ENCODE data around the gene MORC1.

MORC1 gene

DNA sequence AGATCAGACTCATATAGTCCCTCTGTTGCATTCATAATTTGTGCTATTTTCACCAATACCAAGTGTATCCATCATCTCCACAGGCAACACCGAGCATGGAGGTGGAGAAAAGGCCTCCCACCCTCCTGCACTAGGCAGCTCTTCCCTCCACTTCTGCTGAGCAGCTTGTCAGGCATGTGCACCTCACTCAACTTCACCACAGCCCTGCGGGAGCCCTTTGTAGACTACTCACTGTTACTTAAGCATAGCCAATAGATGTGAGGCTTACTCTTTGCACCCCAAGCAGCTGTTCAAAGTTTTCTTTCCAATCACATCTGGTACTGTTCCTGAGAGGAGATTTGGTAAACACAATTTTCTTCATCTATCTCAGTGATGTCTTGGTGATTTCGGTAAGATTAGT is 147.4 kb downstream of the MORC1 start:
- no peak overlapping the region for H3K4me3 Mint-ChIP-seq
- no peaks in the 10 kb centered on the region for H3K27me3 Mint-ChIP-seq
- no peaks in the 10 kb centered on the region for H3K4me1 Mint-ChIP-seq (ENCODE audit: low read depth)
- no peaks in the 10 kb centered on the region for H3K36me3 Mint-ChIP-seq (ENCODE audit: low read depth)
- no peaks in the 10 kb centered on the region for H3K9me3 Mint-ChIP-seq
- no peak overlapping the region for H3K27ac Mint-ChIP-seq
- intact Hi-C loops (cut with micrococcal nuclease), result no loop called here

DNA sequence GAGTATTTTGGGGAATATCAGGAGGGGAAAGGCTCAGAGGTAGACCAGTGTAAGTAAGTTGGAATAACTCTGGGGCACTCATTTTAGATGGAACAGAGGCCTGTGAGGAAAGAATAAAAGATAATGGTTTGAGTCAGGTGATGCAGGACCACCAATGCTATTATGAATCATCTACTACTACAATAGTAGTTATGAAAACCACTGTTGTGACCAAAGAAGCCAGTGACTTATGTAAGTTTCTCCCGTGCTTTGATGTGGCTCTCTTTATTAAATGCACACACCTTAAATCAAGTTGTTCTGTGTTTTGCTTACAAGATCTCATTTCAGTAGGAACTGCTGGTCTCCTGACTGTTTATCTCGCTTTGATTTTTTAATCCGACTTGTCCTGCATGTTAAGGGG is 151.2 kb downstream of the MORC1 start:
- Mint-ChIP-seq H3K36me3 (ENCODE audit: low read depth) (no peaks in the 10 kb centered on the region), H3K4me3 (no peak overlapping the region), H3K27ac (no peak overlapping the region), H3K27me3 (no peaks in the 10 kb centered on the region), H3K9me3 (no peaks in the 10 kb centered on the region), H3K4me1 (ENCODE audit: low read depth) (no peaks in the 10 kb centered on the region)
- intact Hi-C loops (cut with micrococcal nuclease), result no loop called here

DNA sequence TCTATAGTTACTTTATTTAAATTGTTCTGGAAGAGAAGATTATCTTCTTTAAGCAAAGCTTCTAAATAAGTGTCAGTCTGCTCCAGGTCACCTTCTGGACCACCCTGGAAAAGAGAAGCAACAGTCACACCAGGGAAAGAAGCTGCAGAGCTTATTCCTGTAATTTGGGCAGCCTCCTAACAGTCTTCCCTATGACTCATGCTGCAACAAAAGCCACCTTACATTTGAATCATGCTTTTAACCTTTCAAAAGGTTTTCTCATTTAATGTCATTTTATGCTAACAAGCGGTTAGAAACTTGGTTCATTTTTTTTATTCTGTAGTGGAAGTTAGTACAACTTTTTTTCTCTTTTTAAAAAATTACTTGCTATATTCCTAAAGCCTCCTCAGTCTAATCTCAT is 158.9 kb downstream of the MORC1 start:
- H3K36me3 Mint-ChIP-seq (ENCODE audit: low read depth), result no peaks in the 10 kb centered on the region
- intact Hi-C loops (cut with micrococcal nuclease), result no loop called here
- H3K9me3 Mint-ChIP-seq, result no peaks in the 10 kb centered on the region
- peaks cover 2% of the 10 kb centered on the region for H3K27me3 Mint-ChIP-seq
- no peak overlapping the region for H3K27ac Mint-ChIP-seq
- H3K4me1 Mint-ChIP-seq (ENCODE audit: low read depth), result no peaks in the 10 kb centered on the region
- no peak overlapping the region for H3K4me3 Mint-ChIP-seq

DNA sequence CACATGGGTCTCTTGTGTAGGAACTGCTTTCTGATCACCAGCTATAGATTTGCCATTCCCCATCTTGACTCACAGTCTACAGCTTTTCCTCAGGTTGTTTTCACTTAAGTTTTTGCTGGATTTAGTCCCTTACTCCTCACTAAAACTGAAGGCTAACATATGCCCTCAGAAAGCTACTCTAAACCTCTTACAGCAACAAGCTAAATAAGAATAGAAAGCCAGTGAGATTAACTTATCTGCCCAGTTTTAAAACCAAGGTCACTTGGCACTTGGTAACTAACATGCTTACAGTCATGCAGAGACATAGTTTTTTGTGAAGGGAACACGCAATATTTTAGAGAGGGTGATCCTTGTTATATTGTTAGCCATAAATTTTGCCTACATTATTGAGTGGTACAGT is 164.2 kb downstream of the MORC1 start, which contains the start of gene GUCA1C:
TSS of gene GUCA1C (minus strand) at position 180 of the 400 bp plus-strand sequence. CDS start at position 63, 117 bp downstream.
- Mint-ChIP-seq H3K36me3 (ENCODE audit: low read depth) (no peaks in the 10 kb centered on the region), H3K4me1 (ENCODE audit: low read depth) (no peaks in the 10 kb centered on the region), H3K9me3 (no peaks in the 10 kb centered on the region), H3K4me3 (no peak within 1 kb of the TSS), H3K27ac (no peak within 1 kb of the TSS), H3K27me3 (no peaks in the 10 kb centered on the region)
- intact Hi-C loops (cut with micrococcal nuclease), result no loop called here

DNA sequence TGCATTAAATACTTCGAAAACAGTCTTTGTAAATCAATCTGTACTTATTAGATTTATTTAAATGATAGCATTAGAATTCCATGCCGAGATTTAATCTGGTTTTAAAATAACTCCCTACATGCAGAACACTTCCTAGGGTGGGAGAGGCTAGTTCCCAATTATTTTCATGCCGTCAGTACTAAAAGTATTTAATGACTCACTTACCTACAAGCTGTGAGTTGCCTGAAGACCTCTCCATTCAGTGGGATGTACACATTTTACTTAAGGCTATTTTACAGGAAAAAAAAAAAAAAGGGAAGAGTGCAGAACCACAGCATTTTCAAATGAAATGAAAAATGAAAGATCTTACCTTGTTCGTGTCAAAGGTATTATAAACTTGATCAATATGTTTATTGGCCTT is 164.7 kb downstream of the MORC1 start:
- no peaks in the 10 kb centered on the region for H3K4me1 Mint-ChIP-seq (ENCODE audit: low read depth)
- no peaks in the 10 kb centered on the region for H3K27me3 Mint-ChIP-seq
- no peaks in the 10 kb centered on the region for H3K36me3 Mint-ChIP-seq (ENCODE audit: low read depth)
- intact Hi-C loops (cut with micrococcal nuclease), result no loop called here
- no peak overlapping the region for H3K27ac Mint-ChIP-seq
- peaks cover 3% of the 10 kb centered on the region for H3K9me3 Mint-ChIP-seq
- H3K4me3 Mint-ChIP-seq, result no peak overlapping the region

DNA sequence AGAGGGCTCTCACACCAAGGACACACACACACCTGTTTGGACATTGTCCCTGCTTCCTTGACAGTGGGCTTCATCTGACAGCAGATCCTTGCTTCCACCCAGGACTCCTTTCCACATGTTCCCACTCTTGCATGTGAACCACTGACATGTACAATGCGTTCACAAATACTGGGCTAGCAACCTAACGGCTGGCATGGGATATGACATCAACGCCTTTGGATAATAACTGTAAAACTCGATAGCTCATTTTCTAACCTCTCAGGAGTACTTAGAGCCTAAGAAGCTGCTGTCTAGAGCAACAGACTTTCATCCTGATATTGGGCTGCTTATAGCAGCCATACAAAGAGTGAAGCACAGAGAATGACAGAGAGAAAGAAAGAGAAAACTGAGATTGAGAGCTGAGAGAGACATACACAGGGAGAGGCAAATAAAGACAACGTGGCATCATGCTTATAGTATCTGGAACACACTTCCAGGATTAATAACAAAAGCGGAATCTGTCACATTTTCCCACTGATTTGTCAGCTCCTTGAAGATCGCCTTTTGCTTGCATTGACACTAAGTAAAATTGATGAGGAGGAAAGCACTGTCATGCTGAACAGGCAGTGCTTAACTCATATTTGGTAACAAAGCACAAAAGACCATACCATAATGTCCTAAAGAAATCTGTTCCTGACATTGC is 166.0 kb downstream of the MORC1 start:
- intact Hi-C loops (cut with micrococcal nuclease), result no loop called here
- H3K4me3 Mint-ChIP-seq, result no peak overlapping the region
- H3K36me3 Mint-ChIP-seq (ENCODE audit: low read depth), result no peaks in the 10 kb centered on the region
- H3K4me1 Mint-ChIP-seq (ENCODE audit: low read depth), result no peaks in the 10 kb centered on the region
- H3K27ac Mint-ChIP-seq, result no peak overlapping the region
- no peaks in the 10 kb centered on the region for H3K27me3 Mint-ChIP-seq
- H3K9me3 Mint-ChIP-seq, result peaks cover 7% of the 10 kb centered on the region

DNA sequence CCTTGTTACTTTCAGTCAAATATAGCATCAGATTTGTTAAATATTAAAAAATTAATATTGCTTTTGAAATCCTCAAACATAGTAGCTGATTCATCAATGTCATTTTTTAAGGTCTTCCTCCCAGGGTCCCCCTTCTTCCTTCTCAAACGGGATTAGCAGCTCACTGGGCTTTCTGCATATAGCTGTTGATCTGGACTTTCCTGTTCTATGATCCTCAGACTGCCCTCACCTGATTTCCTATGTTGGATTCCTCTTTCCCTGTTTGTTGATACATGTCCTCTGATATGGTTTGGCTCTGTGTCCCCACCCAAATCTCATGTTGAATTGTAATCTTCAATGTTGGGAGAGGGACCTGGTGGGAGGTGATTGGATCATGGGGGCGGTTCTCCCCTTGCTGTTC is 170.1 kb downstream of the MORC1 start:
- intact Hi-C loops (cut with micrococcal nuclease), result no loop called here
- Mint-ChIP-seq H3K27me3 (no peaks in the 10 kb centered on the region), H3K36me3 (ENCODE audit: low read depth) (no peaks in the 10 kb centered on the region), H3K9me3 (peaks cover 7% of the 10 kb centered on the region), H3K27ac (no peak overlapping the region), H3K4me1 (ENCODE audit: low read depth) (no peaks in the 10 kb centered on the region), H3K4me3 (no peak overlapping the region)

DNA sequence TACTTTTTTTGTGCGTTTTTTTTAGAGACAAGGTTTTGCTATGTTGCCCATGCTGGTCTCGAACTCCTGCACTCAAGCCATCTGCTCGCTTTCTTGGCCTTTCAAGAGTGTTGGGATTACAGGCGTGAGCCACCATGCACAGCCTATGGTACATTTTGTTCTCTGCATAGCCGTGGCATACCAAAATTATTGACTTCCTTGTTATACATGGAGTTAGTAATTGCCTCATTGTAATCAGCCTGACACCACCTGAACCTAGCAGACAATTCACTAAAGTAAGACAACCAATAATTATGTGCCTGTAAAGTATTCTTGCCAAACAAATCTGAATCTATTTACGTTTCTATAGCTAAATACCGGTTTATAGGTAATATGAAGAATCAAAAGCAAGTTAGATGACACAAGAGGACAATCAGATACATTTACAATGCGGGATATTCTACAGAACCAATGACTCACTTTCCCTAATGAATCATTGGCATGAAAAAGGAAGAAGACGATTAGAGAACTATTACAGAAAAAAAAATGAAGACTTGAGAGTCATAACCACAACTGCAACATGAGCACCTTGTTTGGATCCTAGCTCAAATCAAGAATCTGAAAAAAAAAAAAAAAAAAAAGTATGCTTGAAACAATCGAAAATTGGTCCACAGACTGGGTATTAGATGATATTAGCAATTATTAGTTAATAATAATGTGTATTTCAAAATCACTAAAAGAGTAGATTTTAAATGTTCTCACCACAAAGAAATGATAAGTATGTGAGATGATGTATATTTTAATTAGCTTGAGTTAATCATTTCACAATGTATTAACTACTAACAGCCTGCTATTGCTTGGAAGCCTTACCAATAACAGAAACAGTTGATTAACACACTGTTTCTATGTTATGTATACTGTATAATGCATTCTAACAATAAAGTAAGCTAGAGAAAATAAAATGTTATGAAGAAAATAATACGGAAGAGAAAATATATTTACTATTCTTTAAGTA is 171.3 kb downstream of the MORC1 start:
- H3K27me3 Mint-ChIP-seq, result no peaks in the 10 kb centered on the region
- H3K9me3 Mint-ChIP-seq, result peaks cover 7% of the 10 kb centered on the region
- no peak overlapping the region for H3K4me3 Mint-ChIP-seq
- intact Hi-C loops (cut with micrococcal nuclease), result no loop called here
- H3K4me1 Mint-ChIP-seq (ENCODE audit: low read depth), result no peaks in the 10 kb centered on the region
- H3K27ac Mint-ChIP-seq, result no peak overlapping the region
- no peaks in the 10 kb centered on the region for H3K36me3 Mint-ChIP-seq (ENCODE audit: low read depth)

DNA sequence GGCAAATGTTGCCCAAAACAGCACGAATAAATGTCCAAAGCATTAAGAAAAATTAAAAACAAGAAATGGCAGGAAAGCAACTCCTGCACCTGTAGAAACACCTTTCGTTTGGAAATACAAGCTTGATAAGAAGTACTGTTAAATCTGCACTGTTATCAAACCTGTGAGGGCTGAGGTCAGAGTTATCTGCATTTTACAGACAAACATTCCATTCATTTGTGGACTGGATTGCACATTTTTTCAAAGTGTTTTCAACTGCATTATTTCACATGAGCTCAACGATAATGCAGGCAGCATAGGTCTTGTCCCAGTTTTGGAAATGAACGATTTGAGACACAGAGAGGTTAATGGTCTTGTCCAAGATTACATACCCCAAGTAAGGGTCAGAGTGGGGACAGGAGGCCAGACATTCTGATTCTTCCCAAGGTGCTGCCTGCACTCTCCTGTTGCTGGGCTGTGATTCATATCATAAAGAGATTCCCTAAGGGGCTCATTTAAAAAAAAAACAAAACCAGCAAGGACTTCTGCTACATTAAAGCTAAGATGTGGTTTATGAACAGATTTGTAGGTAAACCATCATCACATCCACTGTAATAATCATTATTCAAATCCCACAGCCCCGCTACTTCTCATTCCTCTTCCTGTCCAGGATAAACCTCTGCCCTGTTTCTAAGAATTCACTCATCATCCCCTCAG is 177.2 kb downstream of the MORC1 start:
- no peaks in the 10 kb centered on the region for H3K36me3 Mint-ChIP-seq (ENCODE audit: low read depth)

DNA sequence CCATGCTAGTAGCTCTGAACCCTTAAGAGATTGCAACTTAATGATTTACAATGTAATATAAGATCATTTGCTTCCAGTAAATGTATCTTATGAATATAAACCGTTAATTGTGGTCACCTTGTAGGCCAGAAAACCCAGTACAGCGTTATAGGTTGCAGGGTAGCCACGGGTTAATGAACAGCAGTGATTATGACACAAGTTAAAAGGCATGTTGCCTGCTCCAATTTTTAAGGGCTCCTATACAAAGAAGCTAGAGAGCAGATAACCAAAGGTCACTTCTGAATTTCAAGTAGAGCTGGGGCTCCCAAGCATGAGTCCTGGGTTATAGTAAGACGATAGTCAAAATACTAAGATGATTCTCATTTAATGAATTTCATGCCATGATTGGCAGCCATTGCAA is 177.8 kb downstream of the MORC1 start:
- no peak overlapping the region for H3K27ac Mint-ChIP-seq
- H3K9me3 Mint-ChIP-seq, result no peaks in the 10 kb centered on the region
- intact Hi-C loops (cut with micrococcal nuclease), result no loop called here
- H3K4me1 Mint-ChIP-seq (ENCODE audit: low read depth), result no peaks in the 10 kb centered on the region
- H3K36me3 Mint-ChIP-seq (ENCODE audit: low read depth), result no peaks in the 10 kb centered on the region
- H3K4me3 Mint-ChIP-seq, result no peak overlapping the region
- no peaks in the 10 kb centered on the region for H3K27me3 Mint-ChIP-seq

More for the DNA sequence above, 177.2 kb downstream of the MORC1 start:
- intact Hi-C loops (cut with micrococcal nuclease), result no loop called here
- H3K4me3 Mint-ChIP-seq, result no peak overlapping the region
- H3K9me3 Mint-ChIP-seq, result no peaks in the 10 kb centered on the region
- no peak overlapping the region for H3K27ac Mint-ChIP-seq
- no peaks in the 10 kb centered on the region for H3K4me1 Mint-ChIP-seq (ENCODE audit: low read depth)
- H3K27me3 Mint-ChIP-seq, result no peaks in the 10 kb centered on the region

DNA sequence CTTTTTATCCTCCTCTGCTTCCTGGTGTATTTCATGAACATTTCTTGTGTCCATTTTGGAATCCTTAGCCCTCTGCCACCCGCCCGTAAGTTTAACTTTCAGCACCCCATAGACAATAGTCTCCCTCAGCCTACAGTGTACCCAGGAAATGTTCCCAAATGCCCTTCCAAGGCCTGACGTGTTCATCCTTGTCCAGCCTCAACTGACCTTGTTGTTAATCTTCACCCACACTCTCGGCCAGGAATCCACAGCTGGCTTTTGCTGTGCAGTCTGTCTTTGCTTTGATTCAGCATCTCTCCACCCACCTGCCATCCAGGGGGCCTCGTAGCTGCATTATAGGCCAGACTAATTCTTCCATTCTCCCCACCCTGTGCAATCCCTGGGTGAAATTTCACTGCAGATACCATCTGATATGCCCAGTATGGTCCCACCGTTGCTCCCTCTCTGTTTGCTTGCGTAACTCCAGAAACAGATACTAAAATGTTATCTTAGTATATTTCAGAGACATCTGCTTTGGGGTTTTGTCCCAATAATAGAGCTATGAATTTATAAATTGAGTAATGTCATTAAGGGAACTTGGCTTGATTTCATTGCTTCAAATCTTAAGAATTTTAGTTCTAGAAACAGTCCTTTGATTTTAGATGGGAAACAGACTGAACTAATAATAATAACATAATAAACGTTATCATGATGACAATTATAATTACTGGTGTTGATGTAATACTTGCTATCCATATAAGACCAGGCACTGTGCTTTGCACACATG is 180.8 kb downstream of the MORC1 start:
- H3K9me3 Mint-ChIP-seq, result no peaks in the 10 kb centered on the region
- no peaks in the 10 kb centered on the region for H3K27me3 Mint-ChIP-seq
- intact Hi-C loops (cut with micrococcal nuclease), result no loop called here
- no peaks in the 10 kb centered on the region for H3K36me3 Mint-ChIP-seq (ENCODE audit: low read depth)
- H3K4me3 Mint-ChIP-seq, result no peak overlapping the region
- H3K27ac Mint-ChIP-seq, result no peak overlapping the region
- H3K4me1 Mint-ChIP-seq (ENCODE audit: low read depth), result no peaks in the 10 kb centered on the region

DNA sequence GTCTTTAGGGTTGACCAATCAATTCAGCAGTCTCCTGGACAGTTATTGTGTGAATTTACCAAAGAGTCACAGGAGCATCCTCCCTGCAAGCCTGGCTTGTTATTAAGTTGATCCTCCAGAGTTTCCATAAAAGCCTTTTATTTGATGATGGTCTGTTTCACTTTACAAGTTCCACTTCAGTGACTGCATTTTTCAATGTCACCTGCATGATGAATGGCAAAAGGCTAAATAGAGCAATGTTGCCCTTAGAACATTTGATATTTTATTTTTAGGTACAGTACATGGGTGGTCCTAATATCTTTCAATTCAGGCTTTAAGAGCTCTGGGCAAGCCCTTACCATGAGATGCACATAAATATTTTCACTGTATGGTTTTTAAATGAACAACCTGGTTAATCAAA is 186.9 kb downstream of the MORC1 start:
- intact Hi-C loops (cut with micrococcal nuclease), result no loop called here
- Mint-ChIP-seq H3K4me1 (ENCODE audit: low read depth) (no peaks in the 10 kb centered on the region), H3K36me3 (ENCODE audit: low read depth) (no peaks in the 10 kb centered on the region), H3K27me3 (no peaks in the 10 kb centered on the region), H3K4me3 (no peak overlapping the region), H3K27ac (no peak overlapping the region), H3K9me3 (no peaks in the 10 kb centered on the region)

DNA sequence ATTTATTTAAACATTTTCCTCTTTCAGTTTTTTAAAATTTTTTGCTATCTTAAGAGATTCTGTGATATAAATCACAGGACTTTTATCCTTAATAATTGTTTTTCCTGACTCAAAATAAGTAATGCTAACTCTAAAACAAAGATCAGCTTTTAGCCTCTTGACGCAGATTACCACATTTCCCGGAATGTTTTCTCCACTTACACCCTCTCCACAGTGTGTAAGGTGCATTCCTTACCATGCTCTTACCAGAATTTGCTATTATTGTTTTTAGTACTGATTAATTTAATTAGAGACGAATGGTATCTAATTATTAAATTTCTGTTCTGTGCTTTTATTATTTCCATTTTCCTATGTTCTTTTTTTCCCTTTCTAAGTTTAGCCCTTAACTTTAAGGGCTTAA is 199.1 kb downstream of the MORC1 start:
- H3K9me3 Mint-ChIP-seq, result no peaks in the 10 kb centered on the region

More for the DNA sequence above, 199.1 kb downstream of the MORC1 start:
- intact Hi-C loops (cut with micrococcal nuclease), result loop anchor here (5.0 kb wide), 1 partner anchor 163 kb away; no protein-coding TSS in a partner anchor
- no peak overlapping the region for H3K27ac Mint-ChIP-seq
- no peaks in the 10 kb centered on the region for H3K27me3 Mint-ChIP-seq
- H3K4me1 Mint-ChIP-seq (ENCODE audit: low read depth), result no peaks in the 10 kb centered on the region
- H3K4me3 Mint-ChIP-seq, result no peak overlapping the region
- H3K36me3 Mint-ChIP-seq (ENCODE audit: low read depth), result no peaks in the 10 kb centered on the region

All from dendritic cell treated with granulocyte-macrophage colony-stimulating factor and Interleukin-4, amounts not matched to agents 40 ng/mL and 50 ng/mL, for 4 days (primary cell).